GM19193 (cell line): ENCODE measurements around the gene MTHFSD.

Source experiments
- POLR2A ChIP-seq: IDR thresholded peaks from 4 replicates; pipeline ENCODE4 v1.6.1; 2011; ENCODE audit not compliant: insufficient read depth, insufficient read length; ENCODE audit errors: extremely low read depth

MTHFSD gene

GRCh38 chr16:86565644-86566511, 10.8 kb upstream of the MTHFSD start:
- TF ChIP-seq POLR2A: no peak

GRCh38 chr16:86565181-86565631, 10.2 kb upstream of the MTHFSD start:
- no peak for TF ChIP-seq POLR2A

GRCh38 chr16:86563469-86564345, 8.7 kb upstream of the MTHFSD start:
- no peak for TF ChIP-seq POLR2A

GRCh38 chr16:86562356-86562755, 7.3 kb upstream of the MTHFSD start:
- no peak for TF ChIP-seq POLR2A

- TF ChIP-seq POLR2A: no peak
Measured at GRCh38 chr16:86559802-86560305, 4.8 kb upstream of the MTHFSD start.

GRCh38 chr16:86558355-86559193, 3.5 kb upstream of the MTHFSD start:
- TF ChIP-seq POLR2A: no peak

GRCh38 chr16:86557587-86557986, 2.6 kb upstream of the MTHFSD start:
- no peak for TF ChIP-seq POLR2A

GRCh38 chr16:86556576-86556975, 1.5 kb upstream of the MTHFSD start:
- no peak for TF ChIP-seq POLR2A

GRCh38 chr16:86555704-86556075, 655 bp upstream of the MTHFSD start:
- TF ChIP-seq POLR2A: no peak

- no peak for TF ChIP-seq POLR2A
Measured at GRCh38 chr16:86554599-86554916, 477 bp downstream of the MTHFSD start.

GRCh38 chr16:86553356-86553755, 1.7 kb downstream of the MTHFSD start:
- no peak for TF ChIP-seq POLR2A

GRCh38 chr16:86550281-86550680, 4.8 kb downstream of the MTHFSD start:
- no peak for TF ChIP-seq POLR2A

GRCh38 chr16:86549893-86550190, 5.2 kb downstream of the MTHFSD start:
- TF ChIP-seq POLR2A: no peak

- TF ChIP-seq POLR2A: no peak
Measured at GRCh38 chr16:86549076-86549892, 5.8 kb downstream of the MTHFSD start.
